NK-92 treated with Interleukin-12 subunit alpha and Interleukin-12 subunit beta, amount 100 ng/mL, for 24 hours (cell line): ENCODE data around the gene NAALADL2.
"Not testable (repeated sequence)": the region's sequence is repeated elsewhere in the genome, so short reads cannot be mapped to it uniquely, and the experiment has no call there.

Source experiments
- DNase-seq: peaks from one replicate; lab custom pipeline; 2025; lab: John Stamatoyannopoulos, UW

NAALADL2 gene

DNA sequence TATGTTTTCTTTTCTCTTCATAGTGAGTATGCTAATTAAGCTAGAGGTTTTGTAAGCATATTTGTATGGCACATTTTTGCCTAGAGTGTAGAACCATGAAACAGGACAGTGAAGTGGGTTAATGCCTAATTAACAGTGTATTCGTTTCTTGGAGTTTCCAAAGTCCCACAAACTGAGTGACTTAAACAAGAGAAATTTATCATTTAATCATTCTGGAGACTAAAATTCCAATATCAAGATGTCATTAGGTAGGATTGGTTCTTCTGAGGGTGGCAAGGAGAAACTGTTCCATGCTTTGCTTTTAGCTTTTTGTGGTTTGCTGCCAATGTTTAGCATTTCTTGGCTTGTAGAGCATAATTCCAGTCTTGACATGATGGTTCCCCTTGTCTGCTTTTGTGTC lies 734.2 kb downstream of the NAALADL2 start:
- DNase-seq: no peak

DNA sequence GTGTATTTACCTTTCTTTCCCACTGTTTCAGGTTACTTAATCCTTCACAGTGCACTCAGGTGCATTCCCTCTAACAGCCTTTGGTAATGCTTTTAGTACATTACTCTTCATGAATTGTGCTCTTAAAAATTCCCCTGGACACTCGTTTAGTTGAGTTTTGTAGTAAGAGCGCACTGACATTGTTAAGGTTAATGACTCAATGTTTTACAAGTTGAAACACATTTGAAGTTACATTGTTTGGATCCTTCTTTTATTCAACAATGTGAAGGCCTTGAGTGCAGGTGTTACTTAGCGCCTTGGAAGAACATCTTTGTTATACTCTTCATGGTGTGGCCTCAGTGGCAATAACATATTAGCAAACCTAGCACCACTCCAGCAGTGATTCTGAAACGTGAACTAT lies 739.6 kb downstream of the NAALADL2 start:
- no peak for DNase-seq

DNA sequence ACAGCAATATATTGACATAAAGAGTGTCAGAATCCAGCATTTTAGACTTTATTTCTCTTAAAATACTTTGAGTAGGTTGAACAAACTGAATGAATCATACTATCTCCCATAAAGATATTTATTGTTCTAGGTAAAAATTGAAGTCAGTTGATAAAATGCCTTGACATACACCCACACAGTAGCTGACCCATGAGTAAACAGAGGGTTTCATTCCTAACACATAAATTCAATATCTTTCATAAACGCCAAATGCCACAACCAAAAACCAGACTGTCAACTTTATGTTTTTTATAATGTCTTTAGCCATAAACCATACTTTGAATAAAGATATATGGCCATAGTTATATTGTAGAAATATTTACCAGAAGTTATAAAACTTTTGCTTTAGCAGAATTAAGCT lies 742.4 kb downstream of the NAALADL2 start:
- DNase-seq: no peak

DNA sequence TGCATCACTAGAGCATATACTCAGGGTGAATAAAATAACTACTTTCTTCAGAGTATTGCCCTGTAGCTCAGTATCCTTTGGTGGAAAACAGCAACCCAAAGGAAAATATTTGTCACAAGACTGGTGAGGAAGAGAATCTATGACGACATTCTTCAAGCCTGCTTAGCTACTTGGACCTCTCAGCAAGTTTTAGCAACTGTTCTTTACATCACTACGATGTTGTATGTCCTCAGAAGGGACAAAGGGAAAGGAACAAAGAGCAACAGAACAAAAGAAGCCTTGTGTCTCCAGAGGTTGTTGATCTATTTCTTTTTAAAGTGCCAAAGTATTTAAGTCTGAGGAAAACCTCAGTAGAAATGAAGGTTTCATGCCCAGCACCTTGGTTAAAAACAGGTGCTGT lies 746.7 kb downstream of the NAALADL2 start:
- no peak for DNase-seq

DNA sequence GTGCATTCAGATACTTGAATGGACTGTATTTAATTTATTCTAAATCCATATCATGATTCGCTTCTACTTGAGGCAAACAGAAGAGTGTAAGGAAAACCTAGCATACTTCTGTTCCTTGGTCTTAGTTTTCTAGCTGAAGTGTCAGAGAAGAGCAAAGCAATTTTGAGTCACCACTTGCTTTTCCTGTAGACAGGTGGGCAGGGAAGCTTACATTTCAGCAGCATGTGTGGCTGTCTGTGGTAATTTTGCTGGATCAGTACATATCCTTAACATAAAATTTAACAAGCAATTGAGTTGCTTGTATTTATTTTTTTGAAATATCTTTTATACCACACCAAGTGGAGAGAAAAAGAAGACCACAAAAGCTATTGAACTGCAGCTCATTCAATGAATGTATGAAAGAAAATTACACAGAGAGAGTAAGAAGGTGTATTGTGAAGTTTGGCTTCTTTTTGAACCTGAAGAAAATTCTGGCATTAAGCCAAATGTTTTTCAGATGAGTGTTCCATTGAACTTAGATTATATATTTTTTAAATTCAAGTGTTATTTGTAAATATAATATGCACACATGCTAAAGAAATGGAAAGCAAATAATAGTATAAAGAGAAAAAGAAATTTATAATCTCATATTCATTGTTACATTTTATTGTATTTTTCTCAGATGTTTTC lies 747.6 kb downstream of the NAALADL2 start:
- DNase-seq: no peak

DNA sequence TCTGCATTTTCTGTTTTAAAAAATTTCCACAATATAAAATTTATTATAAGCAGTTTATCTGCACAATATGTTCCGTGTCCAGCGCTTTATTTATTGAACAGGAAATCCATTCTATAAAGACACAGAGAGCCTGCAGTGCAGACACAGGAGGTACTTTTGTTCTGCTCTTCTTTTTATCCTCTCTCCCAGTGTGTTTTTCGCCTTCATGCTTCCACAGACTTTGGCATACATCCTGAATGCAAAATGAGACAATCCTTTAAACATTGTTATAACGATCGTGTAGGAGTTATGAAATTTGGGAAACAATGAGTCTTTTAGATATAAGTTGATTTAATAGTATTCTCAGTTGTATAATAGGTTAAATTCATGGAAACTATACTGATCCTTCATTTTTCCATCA lies 749.2 kb downstream of the NAALADL2 start:
- no peak for DNase-seq

DNA sequence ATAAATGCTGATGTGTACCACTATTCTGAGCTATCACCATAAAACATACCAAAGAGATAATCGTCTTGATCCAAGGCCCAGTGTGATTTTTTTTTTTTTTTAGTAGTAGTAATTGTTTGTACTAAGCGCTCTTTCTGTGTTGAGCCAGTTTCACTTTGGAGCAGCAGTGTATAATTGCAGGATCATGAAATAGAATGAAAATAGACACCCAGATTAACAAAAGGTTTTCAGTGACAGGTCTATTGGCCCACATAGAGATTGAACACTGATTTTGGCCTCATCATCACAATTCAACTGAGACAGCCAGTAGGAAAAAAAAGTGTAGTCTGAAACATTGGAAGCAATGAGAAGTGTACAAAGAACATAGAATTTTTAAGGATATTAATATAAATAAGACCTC lies 749.8 kb downstream of the NAALADL2 start:
- DNase-seq: no peak

DNA sequence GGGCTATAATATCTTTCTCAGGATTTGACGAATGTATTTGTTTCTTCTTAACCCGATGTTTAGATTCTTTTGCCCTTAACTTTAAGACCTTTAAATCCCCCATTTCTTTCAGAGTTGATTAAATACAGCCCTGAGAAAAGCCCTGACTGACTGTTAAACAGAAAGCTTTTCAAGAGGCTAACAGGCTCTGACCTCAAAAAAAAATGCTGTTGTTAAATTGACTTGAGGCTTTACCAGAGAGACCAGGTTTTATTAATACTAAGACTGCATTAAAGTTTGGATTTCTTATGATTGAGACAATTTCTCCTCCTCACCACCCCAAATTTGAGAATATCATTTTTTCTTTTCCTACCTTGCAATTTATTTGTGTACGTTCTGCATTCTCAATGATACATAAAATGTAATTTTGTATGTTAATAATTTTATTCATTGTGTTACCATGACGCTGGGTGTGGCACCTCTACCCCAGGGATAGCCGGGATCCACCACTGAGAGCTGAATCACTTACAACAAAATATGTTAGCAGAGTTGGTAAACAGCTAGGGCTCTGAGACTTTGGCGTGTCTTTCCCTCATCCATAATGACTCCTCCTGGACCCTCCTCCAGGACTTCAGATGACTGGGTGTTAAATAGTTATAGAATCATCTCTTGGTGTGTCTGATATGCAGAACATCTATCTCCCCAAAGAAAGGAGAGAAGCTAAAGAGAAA lies 753.5 kb downstream of the NAALADL2 start:
- DNase-seq: no peak

DNA sequence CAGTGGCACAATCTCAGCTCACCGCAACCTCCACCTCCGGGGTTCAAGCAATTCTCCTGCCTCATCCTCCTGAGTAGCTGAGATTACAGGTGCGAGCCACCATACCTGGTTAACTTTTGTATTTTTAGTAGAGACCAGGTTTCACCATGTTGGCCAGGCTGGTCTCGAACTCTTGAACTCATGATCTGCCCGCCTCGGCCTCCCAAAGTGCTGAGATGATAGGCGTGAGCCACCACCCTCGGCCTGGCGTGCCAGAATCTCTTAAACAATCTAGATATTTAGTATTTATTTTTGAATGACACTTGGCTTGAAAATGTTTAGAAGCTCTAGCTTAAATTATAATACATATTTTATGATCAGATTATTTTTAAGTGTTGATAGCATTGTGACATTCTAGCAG lies 755.0 kb downstream of the NAALADL2 start:
- not testable (repeated sequence) for DNase-seq

DNA sequence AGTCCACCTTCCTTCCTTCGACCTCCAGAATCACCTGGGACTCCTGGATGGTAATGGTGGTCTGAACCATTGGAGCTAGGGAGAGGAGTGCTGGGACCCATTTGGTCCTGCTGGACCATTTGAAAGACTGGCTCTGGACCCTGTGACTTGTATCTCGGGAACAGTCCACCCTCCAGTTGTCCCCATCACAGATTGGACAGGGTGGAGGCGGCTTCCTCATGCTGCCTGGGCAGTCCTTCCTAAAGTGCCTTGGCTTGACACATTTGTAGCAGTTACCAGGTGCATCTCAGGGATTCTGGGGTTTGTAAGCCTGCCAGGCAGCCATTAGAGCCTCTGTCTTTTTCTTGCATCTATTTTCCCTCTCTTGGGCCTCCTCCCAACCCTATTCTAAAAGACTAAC lies 758.1 kb downstream of the NAALADL2 start:
- no peak for DNase-seq

DNA sequence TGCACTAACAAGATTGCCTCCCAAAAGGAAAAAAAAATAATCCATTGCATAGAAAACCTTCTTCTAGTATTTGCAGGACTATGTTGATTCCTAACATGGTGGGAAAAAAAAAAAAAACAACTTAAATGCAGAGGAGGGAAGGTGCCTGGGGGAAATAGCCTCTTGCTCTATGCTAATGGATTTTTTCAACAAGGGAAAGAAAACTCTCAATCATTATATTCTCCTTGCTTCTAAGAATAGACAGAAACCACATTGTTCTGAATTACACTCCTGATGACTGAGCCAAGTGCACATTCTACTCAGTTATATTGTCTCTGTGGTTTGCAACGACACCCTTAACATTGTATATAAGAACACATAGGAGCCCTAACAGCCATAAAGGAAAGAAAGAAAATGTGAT lies 760.2 kb downstream of the NAALADL2 start:
- DNase-seq: no peak

DNA sequence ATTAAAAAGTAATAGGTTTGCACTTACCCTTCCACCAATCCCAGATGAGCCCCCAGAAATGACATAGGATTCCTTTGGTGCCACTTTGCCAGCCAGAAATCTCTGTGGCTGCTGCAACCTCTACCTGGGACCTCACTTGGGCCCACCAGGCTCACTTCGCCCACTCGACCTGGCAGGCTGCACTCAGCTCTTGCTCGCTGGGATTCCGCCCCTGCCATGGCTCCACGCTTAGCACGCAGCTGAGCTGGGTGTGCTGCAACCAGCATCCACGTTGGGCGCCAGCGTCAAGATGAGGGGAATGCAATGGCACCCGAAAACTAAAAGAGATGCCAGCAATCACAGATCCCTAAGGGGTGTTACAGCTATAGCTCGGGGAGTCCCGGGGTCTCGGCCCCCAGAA lies 761.0 kb downstream of the NAALADL2 start:
- no peak for DNase-seq

DNA sequence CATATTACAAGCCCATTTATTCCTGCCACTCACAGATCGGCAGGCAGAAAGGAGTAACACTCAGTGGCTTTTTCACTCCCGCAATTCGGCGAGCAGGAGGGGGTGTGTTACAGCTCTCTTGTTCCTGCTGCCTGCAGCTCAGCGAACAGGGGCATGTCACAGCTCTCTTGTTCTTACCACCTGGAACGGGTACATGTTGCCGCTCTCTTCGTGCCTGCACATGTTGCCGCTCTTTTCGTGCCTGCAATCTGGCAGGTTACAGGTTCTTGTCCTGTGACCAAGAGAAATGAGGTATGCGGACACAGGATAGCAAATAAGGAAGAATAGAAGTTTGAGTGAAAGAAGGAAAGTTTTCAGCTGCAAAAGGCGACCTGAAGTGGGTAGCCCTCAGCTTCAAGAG lies 761.4 kb downstream of the NAALADL2 start:
- no peak for DNase-seq

DNA sequence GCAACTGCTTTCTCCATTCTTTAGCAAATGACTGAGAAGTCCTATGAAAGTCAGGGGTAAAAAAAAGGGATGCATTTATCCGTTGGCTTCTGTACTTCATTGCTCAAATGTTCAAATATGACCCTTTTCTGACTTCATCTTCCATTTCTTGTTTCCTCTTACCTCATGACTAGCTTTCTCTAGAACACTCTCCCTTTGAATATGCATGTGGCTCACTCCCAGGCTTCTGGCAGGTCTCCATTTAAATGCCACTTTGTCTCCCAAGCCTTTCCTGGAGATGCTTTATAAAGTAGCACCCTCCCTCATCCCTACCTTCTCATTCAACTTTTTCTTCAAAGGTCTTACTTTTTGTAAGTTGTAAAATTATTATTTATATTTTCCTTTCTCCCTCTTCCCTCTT lies 781.8 kb downstream of the NAALADL2 start:
- no peak for DNase-seq

DNA sequence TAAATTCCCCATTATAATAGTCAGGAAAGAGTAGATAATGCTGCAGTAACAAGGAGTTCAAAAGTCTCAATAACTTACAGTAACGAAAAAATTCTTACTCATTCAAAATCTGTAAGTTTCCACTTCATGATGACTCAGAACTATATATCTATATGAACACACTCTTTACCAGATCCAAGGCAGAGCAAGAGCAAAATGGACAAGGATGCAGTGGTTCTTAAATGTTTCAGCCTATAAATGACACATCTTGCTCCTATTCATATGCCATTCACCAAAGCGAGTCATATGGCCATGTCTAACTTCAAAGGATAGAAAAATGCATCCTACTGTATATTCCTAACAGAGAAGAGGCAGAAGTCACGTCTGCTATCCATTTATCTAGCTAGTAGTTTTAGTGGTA lies 787.7 kb downstream of the NAALADL2 start:
- no peak for DNase-seq

DNA sequence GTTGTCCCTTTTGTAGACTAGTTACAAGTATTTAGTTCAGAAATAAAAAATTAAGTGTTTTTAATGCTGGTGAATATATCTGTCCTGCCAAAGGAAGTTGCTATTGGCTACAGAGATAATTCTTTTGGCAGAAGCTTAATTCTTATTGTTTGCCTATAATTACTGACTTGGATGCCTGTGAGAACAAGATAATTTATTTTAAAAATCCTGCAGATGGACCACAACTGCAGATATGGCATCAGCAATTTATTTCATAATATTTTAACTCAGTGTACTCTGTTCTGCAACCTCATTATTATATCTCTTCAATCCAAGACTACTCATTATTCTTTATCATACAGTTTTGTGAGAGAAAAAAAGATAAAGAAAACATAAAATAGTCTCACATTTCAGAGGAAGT lies 789.8 kb downstream of the NAALADL2 start:
- no peak for DNase-seq

DNA sequence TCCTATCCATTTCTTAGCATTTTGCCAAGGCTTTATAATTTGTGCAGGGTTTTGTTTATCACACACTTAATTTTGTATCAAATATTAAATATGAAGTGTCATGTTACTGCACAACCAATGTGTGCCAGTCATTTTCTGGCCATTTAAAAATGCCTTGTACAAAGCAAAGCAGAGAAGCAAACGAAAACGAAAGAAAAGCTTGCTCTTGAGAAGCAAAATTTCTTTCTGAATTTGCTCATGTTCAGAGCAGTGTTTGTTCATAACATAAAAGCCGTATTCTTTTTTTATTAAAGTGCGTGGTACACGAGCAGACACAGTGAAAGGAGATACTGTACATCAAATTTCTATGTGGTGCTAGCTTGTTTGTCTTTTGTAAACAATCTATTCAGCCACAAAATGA lies 792.6 kb downstream of the NAALADL2 start:
- DNase-seq: no peak

DNA sequence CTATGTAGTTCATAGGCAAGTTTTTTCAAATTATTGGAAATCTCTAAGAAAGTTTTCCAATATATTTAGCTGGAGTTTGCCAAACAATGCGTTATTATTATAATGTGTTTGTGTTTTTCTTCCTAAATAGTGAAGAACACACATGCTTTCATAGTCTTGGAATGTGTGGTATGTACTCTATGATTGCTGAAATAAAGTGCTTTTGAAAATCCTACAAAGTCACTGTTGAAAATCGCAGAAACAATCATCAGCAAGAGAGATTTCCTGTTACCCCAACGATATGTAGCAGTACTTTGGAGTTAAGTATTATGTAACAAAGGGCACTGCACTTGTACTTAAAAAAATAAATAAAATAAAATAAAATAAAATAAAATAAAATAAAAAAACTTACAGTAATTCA lies 796.2 kb downstream of the NAALADL2 start:
- no peak for DNase-seq

DNA sequence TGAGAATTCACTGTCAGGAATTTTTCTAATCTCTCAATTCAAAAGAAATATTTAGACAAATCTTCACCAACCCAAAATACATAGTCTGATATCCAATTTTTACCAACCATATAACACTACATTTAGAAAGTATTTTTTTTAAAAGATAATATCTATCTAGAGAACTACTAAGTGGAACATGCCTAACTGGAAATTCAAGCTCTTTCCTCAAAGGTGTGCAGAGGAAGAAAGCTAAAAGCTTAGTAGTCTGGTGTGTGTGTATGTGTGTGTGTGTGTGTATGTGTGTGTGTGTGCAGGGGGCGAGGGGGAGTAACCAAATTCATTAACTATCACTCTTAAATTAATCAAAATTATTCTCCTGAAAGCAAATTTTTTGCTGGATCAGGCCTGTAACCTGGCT lies 797.3 kb downstream of the NAALADL2 start:
- DNase-seq: no peak

DNA sequence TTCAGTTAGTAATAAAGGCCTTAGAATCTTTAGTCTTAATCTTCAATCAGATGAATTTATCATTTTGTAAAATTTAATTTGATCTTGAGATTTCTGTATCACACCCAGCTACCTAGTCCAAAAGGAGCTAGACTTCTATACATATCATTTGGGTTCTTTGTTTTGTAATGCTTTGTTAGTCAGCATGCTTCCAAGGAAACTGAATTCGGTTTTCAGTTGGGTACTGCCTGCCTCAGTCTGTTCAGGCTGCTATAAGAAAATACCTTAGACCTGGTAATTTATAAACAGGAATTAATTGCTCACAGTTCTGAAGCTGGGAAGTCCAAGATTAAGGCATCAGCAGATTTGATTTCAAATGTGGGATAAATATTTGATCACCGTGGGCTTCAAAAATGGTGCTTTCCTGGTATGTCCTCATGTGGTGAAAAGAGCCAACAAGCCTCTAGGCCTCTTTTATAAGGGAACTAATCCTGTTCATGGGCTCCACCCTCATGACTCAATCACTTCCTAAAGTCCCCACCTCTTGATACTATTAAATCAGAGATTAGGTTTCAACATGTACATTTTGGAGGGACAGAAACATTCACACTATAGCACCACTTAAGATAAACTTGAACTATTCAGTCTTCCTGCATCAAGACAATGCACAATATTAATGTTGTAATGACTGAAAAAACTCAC lies 800.7 kb downstream of the NAALADL2 start:
- DNase-seq: no peak

DNA sequence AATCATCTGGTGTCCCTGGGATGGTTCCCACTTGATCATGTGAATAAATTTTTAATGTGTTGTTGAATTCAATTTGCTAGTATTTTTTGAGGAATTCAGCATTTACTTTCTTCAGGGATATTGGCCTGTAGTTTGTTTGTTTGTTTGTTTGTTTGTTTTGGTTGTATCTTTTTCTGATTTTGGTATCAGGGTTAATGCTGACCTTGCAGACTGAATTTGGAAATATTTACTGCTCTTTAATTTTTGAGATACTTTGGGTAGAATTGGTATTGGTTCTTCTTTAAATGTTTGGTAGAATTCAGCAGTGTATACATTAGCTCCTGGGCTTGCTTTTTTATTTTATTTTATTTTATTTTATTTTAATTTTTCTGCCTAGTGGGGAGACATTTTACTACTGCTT lies 803.7 kb downstream of the NAALADL2 start:
- no peak for DNase-seq

DNA sequence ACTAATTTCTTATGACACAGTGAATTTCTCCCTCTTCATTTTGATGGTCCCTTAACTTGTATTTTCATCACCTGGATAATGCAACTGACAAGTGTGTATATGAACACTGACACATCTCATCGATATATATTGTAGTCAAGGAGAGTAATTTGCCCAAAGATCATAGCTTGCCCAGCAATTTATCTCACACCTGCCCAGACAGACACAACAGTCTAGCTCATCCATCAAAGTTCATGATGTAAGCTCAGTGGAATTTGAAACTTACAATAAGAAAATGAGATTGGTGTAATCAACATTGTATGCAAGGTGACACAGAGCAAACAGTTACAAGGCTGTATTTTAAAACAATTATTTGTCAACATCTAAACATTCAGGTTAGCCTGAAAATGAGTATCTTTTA lies 805.8 kb downstream of the NAALADL2 start:
- no peak for DNase-seq

DNA sequence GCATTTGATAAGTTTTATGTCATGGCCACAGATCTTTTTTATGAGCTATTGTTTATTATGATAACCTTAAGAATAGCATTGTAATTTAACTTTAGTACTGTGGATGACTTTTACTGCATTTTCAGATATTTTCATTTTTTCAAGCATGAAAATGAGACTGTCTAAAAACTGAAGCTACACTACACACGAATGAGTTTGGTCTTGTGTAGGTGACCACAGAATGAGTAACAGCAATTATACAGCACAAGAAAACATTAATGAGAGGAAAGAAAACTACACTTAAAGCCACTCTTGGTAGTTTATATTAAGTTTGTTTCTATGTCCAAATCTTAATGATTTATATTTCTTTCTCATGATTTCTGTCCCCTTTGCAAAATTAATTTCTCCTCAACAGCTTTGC lies 809.2 kb downstream of the NAALADL2 start:
- DNase-seq: no peak

DNA sequence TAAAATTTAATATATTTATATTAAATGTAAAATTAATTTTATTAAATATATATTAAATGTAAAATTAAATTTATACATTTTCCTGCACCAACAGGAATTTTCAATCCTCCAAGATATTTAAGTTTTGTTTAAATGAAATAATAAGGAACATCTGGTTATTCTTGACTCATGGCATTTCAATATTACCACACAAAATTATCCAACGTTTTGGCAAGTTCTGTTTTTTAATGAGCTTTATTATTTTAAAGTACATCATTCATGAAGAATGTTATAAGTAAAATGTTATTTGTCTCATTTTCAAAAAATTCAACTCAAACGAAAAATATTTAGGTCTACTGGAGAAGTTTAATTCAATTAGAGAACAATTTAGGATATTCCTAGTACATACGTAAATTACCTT lies 811.4 kb downstream of the NAALADL2 start:
- no peak for DNase-seq
